Spinal cord (tissue), 10 donors: ENCODE results near the gene CDNF. TPM values are rescaled to one million over a fixed set of nuclear protein-coding genes. Genes with fewer than 3 reads are reported as not detected.

ENCODE experiments used
- DNase-seq, 6 donors: peaks; one replicate each; pipeline versions ENCODE4 v3.0.0 to v3.0.0-alpha.2; 2013 to 2015; ENCODE audit warnings: low spot score in 6 of 6, low read depth in 4 of 6
- H3K27ac ChIP-seq: one replicate; pipeline ENCODE4 v1.5.1; 2013; ENCODE audit warnings: low read depth, low read length, control low read depth
- H3K27me3 ChIP-seq: one replicate; pipeline ENCODE4 v1.6.1; 2013; ENCODE audit warnings: low read length; ENCODE audit not compliant: control insufficient read depth, insufficient read depth
- H3K36me3 ChIP-seq: one replicate; pipeline ENCODE4 v1.6.1; 2013; ENCODE audit warnings: low read length; ENCODE audit not compliant: control insufficient read depth, insufficient read depth
- H3K4me1 ChIP-seq: one replicate; pipeline ENCODE4 v1.6.1; 2013; ENCODE audit warnings: low read length; ENCODE audit not compliant: control insufficient read depth, insufficient read depth
- H3K4me3 ChIP-seq: one replicate; pipeline ENCODE4 v1.5.1; 2013; ENCODE audit warnings: low read depth, low read length, control low read depth
- H3K9me3 ChIP-seq: one replicate; pipeline ENCODE4 v1.6.1; 2013; ENCODE audit warnings: low read length; ENCODE audit not compliant: control insufficient read depth, insufficient read depth
- whole genome bisulfite sequencing: methylation state at CpG from one replicate; pipeline ENCODE4 v1.1.5; 2013; ENCODE audit warnings: missing lambda C conversion rate; ENCODE audit not compliant: insufficient coverage; 5-methylcytosine and 5-hydroxymethylcytosine counted together
- polyA plus RNA-seq, 2 donors: library from polyadenylated mRNA; unstranded; fragments of 120-200 nt; gene quantifications; one replicate each; pipeline ENCODE4 v1.2.1, GENCODE V29; 2013; ENCODE audit not compliant: insufficient read length in 2 of 2
- total RNA-seq, 2 donors: library from RNA; depleted of rRNA in 1 of 2; stranded (reverse); fragments of 120-200 nt in 1 of 2; fragments of >200 nt in 1 of 2; gene quantifications; one replicate each; pipeline versions ENCODE4 v1.2.3 to v1.2.4, GENCODE V29; 2013 to 2014
- donor health status: healthy.

The CDNF gene
- total and polyA plus RNA-seq, 4 donors, result 0.50 to 2.9 (median 1.7) TPM

DNA sequence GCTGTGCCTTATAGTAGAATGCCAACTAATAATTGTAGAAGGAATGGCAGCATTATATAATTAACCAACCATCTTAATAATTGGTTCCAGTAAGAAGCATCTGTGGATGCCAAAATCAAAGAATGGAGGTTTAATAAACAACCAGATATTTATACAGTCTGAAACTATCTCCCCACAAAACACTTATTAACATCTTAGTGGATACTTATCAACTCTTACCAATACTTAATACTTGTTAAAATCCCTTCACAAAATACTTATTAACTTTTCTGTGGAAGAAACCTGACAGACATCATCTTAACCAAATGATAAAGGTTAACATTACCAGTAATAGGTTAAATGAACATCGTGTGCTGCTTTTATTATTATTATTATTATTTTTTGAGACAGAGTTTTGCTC, 34.0 kb downstream of the CDNF start:
- no peak for DNase-seq
- Histone ChIP-seq H3K36me3 (no peaks in the 10 kb centered on the region), H3K27me3 (no peaks in the 10 kb centered on the region), H3K4me3 (no peak overlapping the region), H3K9me3 (no peaks in the 10 kb centered on the region), H3K27ac (no peak overlapping the region), H3K4me1 (no peaks in the 10 kb centered on the region)
- no CpG with 5 or more reads among the region's 1 CpG for WGBS

DNA sequence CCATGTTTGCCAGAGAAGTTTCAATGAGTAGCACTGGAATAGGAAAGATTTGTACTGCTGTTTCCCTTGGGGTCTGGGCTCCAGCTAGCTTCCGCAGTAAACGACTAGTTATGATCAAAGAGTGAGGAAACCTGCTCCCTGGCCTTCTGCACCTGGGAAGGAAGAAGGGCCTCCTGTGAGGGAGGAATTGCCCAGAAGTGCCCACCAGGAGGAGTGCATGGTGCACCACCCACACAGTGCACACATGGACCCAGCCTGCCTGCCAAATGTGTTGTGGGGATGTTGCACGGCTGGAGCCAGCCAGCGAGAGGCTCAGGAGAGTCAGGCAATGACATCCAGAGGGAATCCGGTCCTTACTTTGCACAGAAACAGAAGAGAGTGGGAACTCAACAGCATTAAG, 36.1 kb downstream of the CDNF start:
- Histone ChIP-seq H3K9me3 (no peaks in the 10 kb centered on the region), H3K4me3 (no peak overlapping the region), H3K27me3 (no peaks in the 10 kb centered on the region), H3K27ac (no peak overlapping the region), H3K36me3 (no peaks in the 10 kb centered on the region), H3K4me1 (no peaks in the 10 kb centered on the region)
- no peak for DNase-seq
- 63% methylated on average over 5 of the region's 5 CpGs for whole genome bisulfite sequencing

- Histone ChIP-seq H3K4me1 (no peaks in the 10 kb centered on the region), H3K27ac (no peak overlapping the region), H3K9me3 (no peaks in the 10 kb centered on the region), H3K4me3 (no peak overlapping the region), H3K36me3 (no peaks in the 10 kb centered on the region), H3K27me3 (no peaks in the 10 kb centered on the region)
- no peak for DNase-seq
- no CpG with 5 or more reads among the region's 1 CpG for WGBS
These were observed 37.4 kb downstream of the CDNF start for GRCh38 chr10:14800397-14800796.

- WGBS, result no CpG with 5 or more reads among the region's 5 CpGs
- no peak overlapping the region for H3K27ac ChIP-seq
- no peaks in the 10 kb centered on the region for H3K9me3 ChIP-seq
- no peaks in the 10 kb centered on the region for H3K4me1 ChIP-seq
- no peaks in the 10 kb centered on the region for H3K36me3 ChIP-seq
- no peak overlapping the region for H3K4me3 ChIP-seq
- H3K27me3 ChIP-seq, result no peaks in the 10 kb centered on the region
- DNase-seq, result no peak
These were observed 39.2 kb downstream of the CDNF start for GRCh38 chr10:14798636-14799035.

GRCh38 chr10:14787938-14788337, 49.9 kb downstream of the CDNF start:
- Histone ChIP-seq H3K27ac (no peak overlapping the region), H3K9me3 (no peaks in the 10 kb centered on the region), H3K4me3 (no peak overlapping the region), H3K4me1 (no peaks in the 10 kb centered on the region), H3K27me3 (no peaks in the 10 kb centered on the region), H3K36me3 (no peaks in the 10 kb centered on the region)
- DNase-seq, result no peak
- 79% methylated on average over 3 of the region's 5 CpGs for WGBS

GRCh38 chr10:14784459-14785055, 53.3 kb downstream of the CDNF start:
- no peaks in the 10 kb centered on the region for H3K36me3 ChIP-seq
- H3K27ac ChIP-seq, result no peak overlapping the region
- DNase-seq, result no peak
- no peaks in the 10 kb centered on the region for H3K9me3 ChIP-seq
- no peaks in the 10 kb centered on the region for H3K27me3 ChIP-seq
- H3K4me1 ChIP-seq, result no peaks in the 10 kb centered on the region
- 93% methylated on average over 2 of the region's 5 CpGs for WGBS
- H3K4me3 ChIP-seq, result no peak overlapping the region

- Histone ChIP-seq H3K27ac (no peak overlapping the region), H3K27me3 (no peaks in the 10 kb centered on the region), H3K9me3 (no peaks in the 10 kb centered on the region), H3K4me1 (no peaks in the 10 kb centered on the region), H3K4me3 (no peak overlapping the region), H3K36me3 (no peaks in the 10 kb centered on the region)
- 95% methylated on average over 3 of the region's 9 CpGs for WGBS
- no peak for DNase-seq
These were observed 55.0 kb downstream of the CDNF start for GRCh38 chr10:14782691-14783363.

DNA sequence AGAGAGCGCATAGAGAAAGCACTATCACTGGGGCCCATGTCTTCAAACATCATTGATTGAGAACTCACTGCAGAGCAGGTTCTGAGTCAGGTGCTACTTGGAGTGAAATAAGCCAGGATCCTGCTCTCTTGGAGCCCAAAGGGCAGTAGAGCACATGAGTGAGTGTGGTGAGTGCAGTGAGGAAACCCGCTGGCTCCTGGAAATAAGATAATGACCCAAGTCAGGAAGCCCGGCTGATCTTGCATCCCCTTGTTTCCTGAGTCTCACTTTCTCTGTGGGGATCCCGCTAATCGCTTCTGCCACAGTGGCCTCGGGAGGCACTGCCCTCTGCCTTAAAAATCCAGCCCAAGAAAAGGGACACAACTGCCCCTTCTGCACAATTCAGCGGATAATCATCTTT, 56.1 kb downstream of the CDNF start:
- H3K27me3 ChIP-seq, result no peaks in the 10 kb centered on the region
- no peak for DNase-seq

GRCh38 chr10:14779001-14779651, 58.7 kb downstream of the CDNF start:
- Histone ChIP-seq H3K9me3 (no peaks in the 10 kb centered on the region), H3K27me3 (no peaks in the 10 kb centered on the region), H3K36me3 (no peaks in the 10 kb centered on the region), H3K27ac (no peak overlapping the region), H3K4me3 (no peak overlapping the region), H3K4me1 (no peaks in the 10 kb centered on the region)
- peak in 2 of 6 donors; percentile 6 to 37 for DNase-seq
- 85% methylated on average over 4 of the region's 6 CpGs for whole genome bisulfite sequencing

More for the DNA sequence above, 56.1 kb downstream of the CDNF start:
- H3K9me3 ChIP-seq, result no peaks in the 10 kb centered on the region
- no peaks in the 10 kb centered on the region for H3K36me3 ChIP-seq
- no peaks in the 10 kb centered on the region for H3K4me1 ChIP-seq
- H3K4me3 ChIP-seq, result no peak overlapping the region
- H3K27ac ChIP-seq, result no peak overlapping the region
- 68% methylated on average over 7 of the region's 7 CpGs for WGBS

GRCh38 chr10:14776546-14776945, 61.3 kb downstream of the CDNF start:
- 84% methylated on average over 7 of the region's 9 CpGs for WGBS
- H3K27me3 ChIP-seq, result no peaks in the 10 kb centered on the region
- no peaks in the 10 kb centered on the region for H3K36me3 ChIP-seq
- H3K9me3 ChIP-seq, result no peaks in the 10 kb centered on the region
- H3K27ac ChIP-seq, result no peak overlapping the region
- DNase-seq, result no peak
- H3K4me1 ChIP-seq, result no peaks in the 10 kb centered on the region
- no peak overlapping the region for H3K4me3 ChIP-seq
